ENCODE measurements around the gene BTBD3. TPM values are rescaled to one million over a fixed set of nuclear protein-coding genes. Genes with fewer than 3 reads are reported as not detected.

BTBD3 gene
- total RNA-seq: 19.4 and 26.2 TPM in 2 replicates

GRCh38 chr20:11917663-11918062 is at the start of gene BTBD3:
BTBD3 (plus strand) TSS chr20:11917893; CDS start chr20:11918276, 383 bp downstream.

Data from endothelial cell of coronary artery (primary cell).